HG03159 (cell line): ENCODE data around the gene SCIN.
"Not testable (repeated sequence)": the region's sequence is repeated elsewhere in the genome, so short reads cannot be mapped to it uniquely, and the experiment has no call there.

Source experiments
- ATAC-seq: cut with Tn5 transposase; IDR thresholded peaks from one replicate; pipeline ENCODE4 v1.9.1; 2021; ENCODE audit warnings: mild to moderate bottlenecking, moderate library complexity; ENCODE audit not compliant: unreplicated experiment

SCIN gene

DNA sequence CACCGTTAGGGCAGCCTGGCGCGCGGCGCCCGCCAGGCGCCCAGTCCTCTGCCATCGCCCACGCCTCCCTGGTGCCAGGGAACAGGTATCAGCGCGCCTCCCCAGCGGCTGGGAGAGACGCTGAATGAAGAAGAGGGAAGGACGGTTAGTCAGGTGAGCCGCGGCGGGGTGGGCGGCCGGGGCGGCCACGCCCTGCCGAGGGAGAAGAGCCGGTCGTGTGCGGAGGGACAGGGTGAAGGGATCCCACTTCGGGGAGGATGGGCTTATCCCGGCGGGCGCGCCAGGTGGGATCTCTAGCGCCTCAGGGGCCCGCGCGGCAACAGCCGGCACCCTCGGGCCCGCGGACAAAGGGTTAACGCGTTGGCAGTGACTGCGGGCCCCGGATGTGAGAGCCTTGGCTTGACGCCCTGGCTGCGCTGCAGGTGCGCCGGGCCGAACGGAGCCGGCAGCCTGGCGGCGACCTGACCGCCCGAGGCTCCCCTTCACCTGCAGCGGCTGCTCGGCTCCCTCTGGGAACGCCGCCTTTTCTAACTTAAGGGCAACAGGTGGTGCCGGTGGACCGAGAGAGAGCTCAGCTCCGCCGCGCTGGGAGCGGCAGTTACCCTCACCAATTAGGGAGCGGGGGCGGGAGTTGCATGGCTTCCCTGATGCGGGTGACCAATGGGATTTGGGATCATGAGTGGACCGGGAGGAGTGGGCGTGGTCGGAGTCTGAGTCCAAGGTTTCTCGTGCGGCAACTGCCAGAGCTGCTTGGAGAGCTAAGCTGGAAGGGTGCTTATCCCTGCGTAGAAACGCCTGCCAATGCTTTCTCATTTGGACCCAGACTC lies 116.6 kb downstream of the SCIN start, which contains the start of gene ARL4A:
TSS of gene ARL4A (plus strand) at position 743 of the 827 bp plus-strand sequence. CDS start 622 bp downstream, outside the sequence.
- ATAC-seq, result peak; percentile 75

DNA sequence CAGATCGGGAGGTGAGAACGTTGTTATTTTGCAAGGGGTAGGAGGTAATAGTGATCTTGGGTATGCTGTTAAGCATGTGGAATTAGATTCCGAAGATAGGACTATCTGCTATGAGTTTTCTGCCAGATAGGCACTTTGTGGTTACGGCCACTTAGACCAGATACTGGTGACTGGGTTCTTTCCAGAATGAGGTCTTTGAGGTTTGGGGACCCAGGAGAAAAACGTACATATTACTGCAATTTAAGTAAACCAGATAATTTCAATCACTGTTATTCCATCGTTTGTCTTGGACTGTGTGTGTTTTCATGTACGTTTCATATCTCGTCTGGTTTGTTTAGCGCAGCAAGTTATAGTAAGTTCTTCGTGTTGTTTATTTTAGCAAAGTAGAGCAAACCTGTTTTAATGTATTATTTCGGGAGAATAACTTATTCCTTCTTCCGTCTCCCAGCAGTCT lies 117.2 kb downstream of the SCIN start:
- ATAC-seq, result no peak

DNA sequence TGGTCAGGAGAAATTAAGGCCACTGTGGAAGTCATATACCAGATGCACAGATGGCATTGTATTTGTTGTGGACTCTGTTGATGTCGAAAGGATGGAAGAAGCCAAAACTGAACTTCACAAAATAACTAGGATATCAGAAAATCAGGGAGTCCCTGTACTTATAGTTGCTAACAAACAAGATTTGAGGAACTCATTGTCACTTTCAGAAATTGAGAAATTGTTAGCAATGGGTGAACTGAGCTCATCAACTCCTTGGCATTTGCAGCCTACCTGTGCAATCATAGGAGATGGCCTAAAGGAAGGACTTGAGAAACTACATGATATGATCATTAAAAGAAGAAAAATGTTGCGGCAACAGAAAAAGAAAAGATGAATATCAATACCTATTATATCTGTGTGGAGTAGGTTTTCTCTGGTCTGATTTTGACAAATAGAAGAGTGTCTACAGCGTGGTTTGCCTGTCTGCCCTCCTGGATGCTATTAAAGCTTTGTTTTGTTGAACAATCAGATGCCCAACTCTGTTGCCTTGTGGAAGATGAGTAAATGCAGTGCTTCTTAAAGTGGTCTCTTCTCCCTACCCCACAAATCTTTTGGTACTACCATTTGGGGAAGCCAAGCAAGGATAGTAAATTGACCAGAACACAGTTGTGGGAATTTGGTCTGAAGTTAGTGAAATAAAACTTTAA lies 118.1 kb downstream of the SCIN start:
- ATAC-seq, result not testable (repeated sequence)

DNA sequence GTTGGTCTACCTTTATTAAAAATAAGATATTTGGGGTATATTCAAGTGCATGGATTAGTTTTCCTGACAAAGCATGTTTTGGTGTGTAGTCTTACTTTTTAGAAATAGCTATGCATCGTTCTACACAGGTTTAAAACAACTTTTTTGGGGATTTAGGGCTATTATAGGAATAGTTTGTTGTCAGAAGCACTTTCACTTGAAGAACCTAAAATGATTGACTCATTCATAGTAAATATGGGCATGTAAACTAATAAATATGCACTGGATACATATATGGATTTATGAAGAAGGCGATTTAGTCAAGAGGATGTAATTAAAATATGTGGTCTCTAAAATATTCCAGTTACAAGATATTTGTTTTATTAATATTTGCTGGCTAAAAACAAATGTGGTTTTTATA lies 118.9 kb downstream of the SCIN start:
- ATAC-seq, result no peak

DNA sequence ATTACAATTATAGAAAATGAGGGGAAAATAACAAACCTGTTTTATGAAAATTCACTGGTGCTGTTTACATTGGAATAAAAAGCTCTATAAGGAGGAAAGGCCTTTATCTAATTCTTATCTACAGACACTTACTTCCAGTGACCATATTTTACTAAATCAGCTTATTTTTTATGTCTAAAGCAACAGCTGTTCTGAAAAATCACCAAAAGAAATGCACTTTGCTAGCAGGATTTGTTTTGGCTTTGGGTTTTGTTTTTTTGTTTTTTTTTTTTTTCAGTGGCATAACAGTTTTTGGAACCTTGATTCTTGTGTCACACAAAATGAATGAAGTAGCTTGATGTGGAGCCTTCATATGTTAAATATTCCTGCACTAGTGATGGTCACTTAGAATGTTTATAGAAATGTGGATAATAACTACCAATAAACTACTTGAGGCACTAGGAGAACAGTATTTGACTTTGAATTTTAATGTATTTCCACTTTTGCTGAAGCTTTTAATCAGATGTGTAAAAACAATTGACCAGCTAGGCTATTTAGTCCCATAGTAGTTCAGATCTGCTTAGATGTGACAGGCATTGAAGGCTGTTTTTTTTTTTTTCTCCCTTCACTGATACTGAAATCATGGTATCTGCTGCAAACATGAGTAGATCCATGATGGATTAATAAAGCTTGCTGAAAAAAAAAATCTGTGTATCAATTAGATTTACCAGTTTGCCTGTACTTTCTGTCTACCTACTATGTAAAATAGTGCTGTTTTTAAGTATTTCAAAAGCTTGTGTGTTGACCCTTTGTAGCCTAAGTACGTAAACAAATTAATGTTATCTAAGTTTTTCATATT lies 119.7 kb downstream of the SCIN start:
- ATAC-seq, result no peak

DNA sequence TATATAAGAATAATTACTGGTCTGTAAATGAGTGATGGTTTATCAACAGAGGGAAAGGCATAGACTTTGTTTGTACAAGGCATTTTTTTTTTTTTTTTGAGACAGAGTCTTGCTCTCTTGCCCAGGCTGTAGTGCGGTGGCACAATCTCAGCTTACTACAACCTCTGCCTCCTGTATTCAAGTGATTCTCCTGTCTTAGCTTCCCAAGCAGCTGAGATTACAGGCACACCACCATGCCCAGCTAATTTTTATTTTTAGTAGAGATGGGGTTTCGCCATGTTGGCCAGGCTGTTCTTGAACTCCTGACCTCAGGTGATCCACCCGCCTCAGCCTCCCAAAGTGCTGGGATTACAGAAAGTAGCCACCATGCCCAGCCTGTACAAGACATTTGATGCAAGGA lies 120.9 kb downstream of the SCIN start:
- ATAC-seq, result not testable (repeated sequence)

DNA sequence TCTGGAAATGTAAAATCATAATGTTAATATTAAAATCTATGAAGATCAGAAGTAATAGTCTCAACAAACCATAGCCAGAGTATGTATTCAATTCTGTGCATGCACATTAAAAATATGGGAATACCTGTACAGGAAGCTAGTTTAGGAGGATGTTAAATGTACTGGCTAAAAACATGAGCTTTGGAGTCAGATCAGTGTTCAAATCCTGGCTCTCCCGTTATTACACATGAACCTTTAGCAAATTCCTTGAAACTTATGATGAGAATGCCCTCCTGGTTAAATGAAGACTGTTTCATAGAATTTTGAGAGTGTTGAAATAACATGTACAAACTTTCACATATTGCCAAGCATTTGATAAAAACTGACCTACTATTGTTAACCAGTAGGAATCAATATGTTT lies 121.5 kb downstream of the SCIN start:
- ATAC-seq, result no peak

DNA sequence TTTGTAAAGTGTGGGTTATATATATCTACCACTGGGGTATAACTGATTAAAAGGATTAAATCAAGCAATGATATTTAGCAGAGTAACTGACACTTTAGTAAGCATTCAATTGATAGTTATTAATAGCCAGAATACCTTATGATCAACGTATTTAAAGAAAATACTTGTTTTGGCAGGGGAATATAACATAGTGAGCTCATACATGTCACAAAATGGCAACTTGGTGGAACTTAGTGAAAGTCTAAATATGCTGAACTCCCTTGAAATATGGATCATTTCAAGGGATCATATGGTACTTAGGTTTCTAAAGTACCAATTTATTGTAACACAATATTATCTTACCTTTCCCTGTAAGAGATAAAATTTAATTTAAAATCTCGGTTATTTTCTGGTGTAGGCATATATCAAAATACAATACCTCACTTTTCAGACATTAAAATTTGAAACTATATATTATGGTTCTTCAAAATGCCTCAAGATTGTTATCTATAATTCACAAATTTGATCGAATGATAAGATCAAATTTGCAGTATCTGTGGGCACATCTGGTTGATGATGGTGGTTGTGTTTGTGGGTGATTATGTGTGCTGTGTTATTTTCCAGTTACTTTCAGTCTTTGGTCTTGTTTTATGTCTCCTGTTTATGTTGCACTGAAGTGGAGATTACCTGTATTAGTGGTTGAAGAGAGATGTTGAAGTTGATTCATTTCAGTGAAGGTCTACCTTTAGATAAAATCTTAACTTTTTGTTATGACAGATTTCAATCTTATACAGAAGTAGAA lies 122.1 kb downstream of the SCIN start:
- no peak for ATAC-seq

DNA sequence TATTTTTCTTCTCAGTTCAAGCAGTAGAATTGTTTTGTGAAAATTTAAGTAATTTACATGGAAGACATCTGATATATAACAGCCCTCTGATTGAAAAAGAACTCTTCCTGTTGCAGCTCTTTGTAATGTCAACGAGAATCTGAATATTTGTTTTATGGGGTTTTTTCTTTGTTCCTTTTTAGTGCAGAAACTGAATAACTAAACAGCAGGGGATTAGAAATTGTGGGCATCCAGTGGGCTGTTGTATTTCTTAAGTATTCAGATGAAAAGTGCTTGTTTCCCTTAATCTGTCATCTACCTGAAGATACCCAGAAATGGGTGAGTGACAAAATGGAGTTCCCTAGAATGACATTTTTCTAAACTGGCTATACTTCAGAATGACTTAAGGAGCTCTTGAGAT lies 124.3 kb downstream of the SCIN start:
- no peak for ATAC-seq

DNA sequence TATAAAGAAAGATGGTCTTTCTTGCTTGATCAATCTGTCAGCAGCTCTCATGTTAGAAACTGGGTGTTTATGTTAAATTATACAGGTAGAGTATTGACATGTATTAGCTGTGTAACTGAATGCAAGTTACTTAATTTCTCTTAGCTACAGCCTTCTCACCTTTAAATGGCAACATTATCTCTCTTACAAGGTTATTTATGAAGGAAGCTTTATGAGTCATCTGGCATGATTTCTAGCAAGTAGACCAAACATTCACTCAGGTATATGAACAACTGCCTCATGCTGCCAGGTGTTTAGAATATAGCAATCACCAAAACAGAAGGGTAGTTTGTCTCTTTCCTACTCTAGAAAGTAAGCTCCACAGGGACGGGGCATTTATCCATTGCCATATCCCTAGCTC lies 125.4 kb downstream of the SCIN start:
- no peak for ATAC-seq

DNA sequence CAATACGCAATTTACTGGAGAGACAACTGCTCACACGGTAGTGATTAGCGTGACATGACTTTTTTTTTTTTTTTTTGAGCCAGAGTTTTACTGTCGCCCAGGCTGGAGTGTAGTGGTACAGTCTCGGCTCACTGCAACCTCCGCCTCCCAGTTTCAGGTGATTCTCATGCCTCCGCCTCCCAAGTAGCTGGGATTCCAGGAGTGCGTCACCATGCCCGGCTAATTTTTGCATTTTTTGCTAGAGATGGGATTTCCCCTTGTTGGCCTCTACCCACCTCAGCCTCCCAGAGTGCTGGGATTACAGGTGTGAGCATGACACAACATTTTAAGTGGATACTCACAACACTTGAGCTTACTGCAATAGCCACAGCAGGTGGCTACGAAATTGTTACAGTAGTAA lies 128.8 kb downstream of the SCIN start:
- no peak for ATAC-seq

DNA sequence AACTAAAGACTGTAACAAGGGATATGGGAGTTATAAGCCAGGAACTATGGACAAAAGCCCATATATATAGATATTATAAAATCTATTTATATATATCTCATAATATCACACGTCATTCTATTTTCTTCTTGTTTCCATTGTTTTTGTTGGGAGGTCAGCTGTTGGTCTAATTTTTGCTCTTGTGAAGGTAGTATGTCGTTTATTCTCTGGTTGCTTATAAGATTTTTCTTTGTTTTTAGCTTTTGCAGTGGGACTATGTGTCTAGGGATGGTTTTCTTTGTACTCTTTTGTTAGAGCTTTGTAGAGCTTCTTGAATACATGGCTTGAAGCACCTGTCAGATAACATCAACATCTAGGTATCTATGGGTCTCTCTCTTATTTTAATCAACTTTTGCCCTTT lies 130.9 kb downstream of the SCIN start:
- ATAC-seq, result no peak

DNA sequence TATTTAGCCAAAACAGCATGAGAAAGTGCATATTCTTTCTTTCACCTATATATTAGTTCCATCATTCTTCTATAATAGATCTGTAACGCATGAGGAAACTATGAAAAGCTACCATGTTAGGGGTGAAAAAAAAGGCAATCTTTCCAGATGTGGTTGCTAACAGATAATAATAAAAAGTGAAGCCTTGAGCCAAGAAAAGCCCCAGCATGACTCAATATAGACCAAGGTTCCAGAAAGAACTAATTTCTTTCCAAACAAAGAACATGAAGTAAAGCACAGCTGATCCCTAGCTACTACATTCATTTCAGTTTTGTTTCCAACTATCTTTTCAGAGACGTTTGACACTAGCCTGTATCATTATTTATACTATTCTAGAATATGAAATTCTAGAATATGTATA lies 133.4 kb downstream of the SCIN start:
- ATAC-seq, result no peak

DNA sequence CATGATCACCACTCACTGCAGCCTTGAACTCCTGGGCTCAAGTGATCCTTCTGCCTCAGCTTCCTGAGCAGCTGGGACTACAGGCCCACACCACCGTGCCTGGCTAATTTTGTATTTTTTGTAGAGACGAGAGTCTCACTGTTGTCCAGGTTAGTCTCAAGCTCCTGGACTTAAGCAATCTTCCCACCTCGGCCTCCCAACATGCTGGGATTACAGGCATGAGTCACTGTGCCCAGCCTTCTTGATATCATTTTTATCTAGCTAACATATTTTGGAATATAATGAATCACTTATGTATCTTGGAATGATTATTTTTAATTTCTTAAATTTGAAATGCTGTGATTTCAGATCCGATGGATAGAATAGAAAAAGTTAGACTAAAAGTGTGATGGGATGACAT lies 135.4 kb downstream of the SCIN start:
- no peak for ATAC-seq

DNA sequence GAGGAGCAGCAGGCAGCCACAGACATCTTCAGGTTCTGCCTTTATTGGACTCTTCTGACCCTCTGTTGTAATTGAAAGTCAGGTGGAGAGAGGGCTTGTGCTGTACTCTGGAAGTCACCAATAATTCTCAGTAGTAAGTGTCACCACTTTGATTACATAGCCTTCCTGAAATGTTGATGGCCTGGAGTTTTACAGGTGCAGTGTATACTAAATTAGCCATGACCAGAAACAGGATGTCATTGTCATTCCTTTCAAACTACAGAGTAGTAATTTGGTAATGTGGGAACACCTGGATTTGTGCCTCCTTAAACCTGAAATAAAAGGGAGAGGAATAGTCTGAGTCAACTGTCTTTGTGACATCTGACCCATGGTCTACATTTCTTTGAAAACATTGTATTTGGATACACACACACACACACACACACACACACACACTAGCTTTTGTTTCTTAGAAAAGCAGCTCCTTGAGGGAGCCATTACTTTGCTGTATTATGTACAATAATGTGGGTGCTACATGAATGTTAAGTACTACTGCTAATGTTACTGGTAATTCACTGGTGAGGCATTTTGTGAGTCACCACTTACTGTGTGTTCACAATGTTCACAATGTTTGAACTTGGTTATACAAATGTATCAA lies 136.5 kb downstream of the SCIN start:
- ATAC-seq, result no peak

DNA sequence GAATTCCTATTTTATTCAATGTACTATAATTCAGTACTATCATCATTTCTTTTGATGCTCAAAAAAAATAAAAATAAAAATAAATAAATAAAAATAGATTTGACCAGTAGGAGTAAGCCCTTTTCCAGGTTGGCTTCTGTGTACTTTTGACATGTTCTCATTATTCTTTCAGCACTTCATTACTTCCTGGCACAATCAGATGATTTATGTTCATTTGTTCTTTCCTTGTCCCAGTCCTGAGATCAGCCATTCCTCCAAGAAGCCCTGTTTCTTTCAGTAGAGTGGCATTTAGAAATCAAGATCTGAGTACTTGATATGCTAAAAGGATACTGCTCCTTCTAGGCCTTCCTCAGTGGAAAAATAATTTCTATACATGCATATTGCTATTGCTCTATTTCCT lies 137.8 kb downstream of the SCIN start:
- no peak for ATAC-seq
